ENCODE results near the gene STARD10.

STARD10 gene

GRCh38 chr11:72724851-72725723 lies 68.8 kb downstream of the STARD10 start:
- peak; percentile 82 for DNase-seq (ENCODE audit: low spot score)

- no peak for DNase-seq (ENCODE audit: low spot score)
These were observed 69.8 kb downstream of the STARD10 start for GRCh38 chr11:72724021-72724551.

GRCh38 chr11:72723508-72723907 lies 70.3 kb downstream of the STARD10 start:
- no peak for DNase-seq (ENCODE audit: low spot score)

GRCh38 chr11:72722050-72722748 lies 71.6 kb downstream of the STARD10 start:
- DNase-seq (ENCODE audit: low spot score) = peak; percentile 84

- DNase-seq (ENCODE audit: low spot score) = no peak
These were observed 72.2 kb downstream of the STARD10 start for GRCh38 chr11:72721689-72722049.

GRCh38 chr11:72721276-72721675 lies 72.6 kb downstream of the STARD10 start:
- DNase-seq (ENCODE audit: low spot score) = no peak

- no peak for DNase-seq (ENCODE audit: low spot score)
These were observed 73.1 kb downstream of the STARD10 start for GRCh38 chr11:72720784-72721183.

GRCh38 chr11:72720047-72720446 lies 73.8 kb downstream of the STARD10 start:
- DNase-seq (ENCODE audit: low spot score) = peak; percentile 43

- no peak for DNase-seq (ENCODE audit: low spot score)
These were observed 74.3 kb downstream of the STARD10 start for GRCh38 chr11:72719551-72719950.

- no peak for DNase-seq (ENCODE audit: low spot score)
These were observed 74.7 kb downstream of the STARD10 start for GRCh38 chr11:72719144-72719543.

GRCh38 chr11:72718101-72718501 lies 75.7 kb downstream of the STARD10 start:
- no peak for DNase-seq (ENCODE audit: low spot score)

- no peak for DNase-seq (ENCODE audit: low spot score)
These were observed 76.9 kb downstream of the STARD10 start for GRCh38 chr11:72716788-72717435.

- no peak for DNase-seq (ENCODE audit: low spot score)
These were observed 77.6 kb downstream of the STARD10 start for GRCh38 chr11:72716290-72716689.

- DNase-seq (ENCODE audit: low spot score) = no peak
These were observed 81.0 kb downstream of the STARD10 start for GRCh38 chr11:72712841-72713240.

GRCh38 chr11:72712168-72712751 lies 81.6 kb downstream of the STARD10 start:
- DNase-seq (ENCODE audit: low spot score) = peak; percentile 69

GRCh38 chr11:72711141-72711540 lies 82.7 kb downstream of the STARD10 start:
- DNase-seq (ENCODE audit: low spot score) = no peak

GRCh38 chr11:72710278-72710677 lies 83.6 kb downstream of the STARD10 start:
- no peak for DNase-seq (ENCODE audit: low spot score)

GRCh38 chr11:72709478-72710238 lies 84.2 kb downstream of the STARD10 start:
- no peak for DNase-seq (ENCODE audit: low spot score)

GRCh38 chr11:72707032-72707431 lies 86.8 kb downstream of the STARD10 start:
- no peak for DNase-seq (ENCODE audit: low spot score)

- DNase-seq (ENCODE audit: low spot score) = no peak
These were observed 87.3 kb downstream of the STARD10 start for GRCh38 chr11:72706579-72706978.

Measured in globus pallidus (tissue), 1 donor.